ENCODE data around the gene OR2A1.
"Not testable (repeated sequence)": the region's sequence is repeated elsewhere in the genome, so short reads cannot be mapped to it uniquely, and the experiment has no call there.

GRCh38 chr7:144283716-144284115, 28.5 kb upstream of the OR2A1 start:
- not testable (repeated sequence) for TF ChIP-seq CTCF, POLR2A, EP300 (IDR thresholded peaks at IDR 0.05)
